GM23338 (cell line): ENCODE data around the gene PLD2. TPM values are rescaled to one million over a fixed set of nuclear protein-coding genes. Genes with fewer than 3 reads are reported as not detected.

Experiments used
- ATAC-seq: fragments of 200-7000 bp; cut with Tn5 transposase; 3 replicates; pipeline ENCODE4 v1.9.1; 2020
- DNase-seq: peaks from one replicate; pipeline ENCODE4 v3.0.0-alpha.2; 2015; ENCODE audit warnings: low spot score
- H2AFZ ChIP-seq: fragments of 200-600 bp; sonication (generic); 2 replicates; pipeline ENCODE4 v1.8.0; 2016; ENCODE audit warnings: antibody characterized with exemption, mild to moderate bottlenecking, moderate library complexity
- H3F3A ChIP-seq: fragments of 200-600 bp; sonication (generic); replicated peaks from 2 replicates; pipeline ENCODE4 v1.8.0; 2017; ENCODE audit warnings: antibody characterized with exemption, mixed run types, low read depth
- H3K27ac ChIP-seq: fragments of 200-600 bp; sonication (generic); 2 replicates; pipeline ENCODE4 v1.6.1; 2016; ENCODE audit warnings: low read depth
- H3K27me3 ChIP-seq: fragments of 200-600 bp; sonication (generic); 2 replicates; pipeline ENCODE4 v1.8.0; 2016; ENCODE audit warnings: mild to moderate bottlenecking, mixed run types, moderate library complexity; ENCODE audit not compliant: insufficient read depth
- H3K36me3 ChIP-seq: fragments of 200-600 bp; sonication (generic); 2 replicates; pipeline ENCODE4 v1.8.0; 2016; ENCODE audit warnings: mild to moderate bottlenecking; ENCODE audit not compliant: insufficient read depth
- H3K4me1 ChIP-seq: fragments of 200-600 bp; sonication (generic); 2 replicates; pipeline ENCODE4 v1.8.0; 2016; ENCODE audit warnings: mild to moderate bottlenecking, moderate library complexity; ENCODE audit not compliant: insufficient read depth
- H3K4me2 ChIP-seq: fragments of 200-600 bp; sonication (generic); 2 replicates; pipeline ENCODE4 v1.7.1; 2017; ENCODE audit warnings: mixed run types
- H3K4me3 ChIP-seq: fragments of 200-600 bp; sonication (generic); 2 replicates; pipeline ENCODE4 v1.6.1; 2016; ENCODE audit warnings: mixed run types
- H3K79me2 ChIP-seq: fragments of 200-600 bp; sonication (generic); replicated peaks from 2 replicates; pipeline ENCODE4 v1.8.0; 2017; ENCODE audit warnings: mild to moderate bottlenecking; ENCODE audit not compliant: insufficient read depth
- H3K9me2 ChIP-seq: fragments of 200-600 bp; sonication (generic); 2 replicates; pipeline ENCODE4 v1.8.0; 2017; ENCODE audit not compliant: insufficient read depth
- H4K20me1 ChIP-seq: fragments of 200-600 bp; sonication (generic); replicated peaks from 2 replicates; pipeline ENCODE4 v1.8.0; 2017; ENCODE audit warnings: mild to moderate bottlenecking; ENCODE audit not compliant: insufficient read depth
- H3K27ac Mint-ChIP-seq: 2 replicates; pipeline ENCODE4 v1.8.0; 2020; ENCODE audit warnings: inconsistent platforms, mild to moderate bottlenecking, moderate library complexity, mixed read lengths
- H3K27me3 Mint-ChIP-seq: 3 replicates; pipeline ENCODE4 v1.8.0; 2022; ENCODE audit warnings: low read depth, mild to moderate bottlenecking, moderate library complexity, mixed read lengths, inconsistent platforms; ENCODE audit not compliant: insufficient read depth, poor library complexity
- H3K36me3 Mint-ChIP-seq: 3 replicates; pipeline ENCODE4 v1.8.0; 2021; ENCODE audit warnings: low read depth, mild to moderate bottlenecking, inconsistent platforms, moderate library complexity, mixed read lengths
- H3K4me1 Mint-ChIP-seq: 3 replicates; pipeline ENCODE4 v1.8.0; 2020; ENCODE audit warnings: mild to moderate bottlenecking, inconsistent platforms, mixed read lengths
- H3K4me3 Mint-ChIP-seq: 3 replicates; pipeline ENCODE4 v1.8.0; 2021; ENCODE audit warnings: moderate library complexity, mild to moderate bottlenecking, inconsistent platforms, mixed read lengths
- H3K9me3 Mint-ChIP-seq: 3 replicates; pipeline ENCODE4 v1.8.0; 2020; ENCODE audit warnings: moderate library complexity, mild to moderate bottlenecking, inconsistent platforms, mixed read lengths
- CREB1 ChIP-seq: fragments of 250-450 bp; sonication (Bioruptor Pico); IDR thresholded peaks from 2 replicates; pipeline ENCODE4 v1.5.0; 2020; ENCODE audit warnings: low read depth, mild to moderate bottlenecking, moderate library complexity
- EZH2 ChIP-seq: fragments of 200-600 bp; sonication (generic); IDR thresholded peaks from one replicate; pipeline ENCODE4 v1.8.0; 2017; ENCODE audit warnings: antibody characterized with exemption, mild to moderate bottlenecking, low read depth; ENCODE audit not compliant: unreplicated experiment
- EZH2phosphoT487 ChIP-seq: fragments of 200-600 bp; sonication (generic); IDR thresholded peaks from one replicate; pipeline ENCODE4 v1.8.1; 2018; ENCODE audit warnings: antibody characterized with exemption; ENCODE audit not compliant: unreplicated experiment
- JUNB ChIP-seq: IDR thresholded peaks from one replicate; pipeline ENCODE4 v1.6.1; 2016; ENCODE audit warnings: antibody characterized with exemption; ENCODE audit not compliant: unreplicated experiment
- NANOG ChIP-seq: IDR thresholded peaks from 2 replicates; pipeline ENCODE4 v1.6.1; 2016; ENCODE audit warnings: antibody characterized with exemption, borderline replicate concordance
- POLR2AphosphoS5 ChIP-seq: IDR thresholded peaks from 2 replicates; pipeline ENCODE4 v1.6.1; 2016; ENCODE audit warnings: antibody characterized with exemption, low read depth
- STAT1 ChIP-seq: IDR thresholded peaks from one replicate; pipeline ENCODE4 v1.6.1; 2016; ENCODE audit warnings: antibody characterized with exemption; ENCODE audit not compliant: unreplicated experiment
- ZNF114 ChIP-seq: fragments of 250-450 bp; sonication (Bioruptor Pico); IDR thresholded peaks from 2 replicates; pipeline ENCODE4 v1.5.0; 2020; ENCODE audit warnings: mild to moderate bottlenecking, moderate library complexity
- ZNF331 ChIP-seq: fragments of 250-450 bp; sonication (Bioruptor Pico); IDR thresholded peaks from 2 replicates; pipeline ENCODE4 v1.5.0; 2020; ENCODE audit warnings: low read depth, mild to moderate bottlenecking, moderate library complexity
- polyA plus RNA-seq: library from polyadenylated mRNA; unstranded; fragments of >200 nt; fragmentation: Nextera tagmentation; extraction: Ambion mirVana; gene quantifications from 2 replicates; pipeline ENCODE4 v1.2.1, GENCODE V29; 2016
- total RNA-seq: library from RNA; depleted of rRNA; stranded (reverse); fragments of >200 nt; shearing (Covaris generic); gene quantifications from 2 replicates; pipeline ENCODE4 v1.2.3, GENCODE V29; 2014
- TF ChIP-seq, protein P1 (sequence below): fragments of 250-450 bp; sonication (Bioruptor Pico); IDR thresholded peaks from 2 replicates; pipeline ENCODE4 v1.5.0; 2020; ENCODE audit warnings: mild to moderate bottlenecking, moderate library complexity
- TF ChIP-seq, protein P2 (sequence below), 2 experiments: fragments of 200-600 bp in 1 of 2; sonication (generic) in 1 of 2; conservative IDR thresholded peaks; 2 replicates each; pipeline versions ENCODE4 v1.5.1 to v1.6.1; 2016 to 2017; ENCODE audit warnings: antibody characterized with exemption in 2 of 2, low read depth in 2 of 2, mild to moderate bottlenecking in 2 of 2, moderate library complexity in 1 of 2
- TF ChIP-seq, protein P3 (sequence below): IDR thresholded peaks from 2 replicates; pipeline ENCODE4 v1.6.1; 2016; ENCODE audit warnings: antibody characterized with exemption
- TF ChIP-seq, protein P4 (sequence below): IDR thresholded peaks from one replicate; pipeline ENCODE4 v1.6.1; 2018; ENCODE audit warnings: antibody characterized with exemption; ENCODE audit not compliant: unreplicated experiment

The PLD2 gene
- total and polyA plus RNA-seq, 2 experiments from 2014 or later: 20.2 to 55.9 TPM

DNA sequence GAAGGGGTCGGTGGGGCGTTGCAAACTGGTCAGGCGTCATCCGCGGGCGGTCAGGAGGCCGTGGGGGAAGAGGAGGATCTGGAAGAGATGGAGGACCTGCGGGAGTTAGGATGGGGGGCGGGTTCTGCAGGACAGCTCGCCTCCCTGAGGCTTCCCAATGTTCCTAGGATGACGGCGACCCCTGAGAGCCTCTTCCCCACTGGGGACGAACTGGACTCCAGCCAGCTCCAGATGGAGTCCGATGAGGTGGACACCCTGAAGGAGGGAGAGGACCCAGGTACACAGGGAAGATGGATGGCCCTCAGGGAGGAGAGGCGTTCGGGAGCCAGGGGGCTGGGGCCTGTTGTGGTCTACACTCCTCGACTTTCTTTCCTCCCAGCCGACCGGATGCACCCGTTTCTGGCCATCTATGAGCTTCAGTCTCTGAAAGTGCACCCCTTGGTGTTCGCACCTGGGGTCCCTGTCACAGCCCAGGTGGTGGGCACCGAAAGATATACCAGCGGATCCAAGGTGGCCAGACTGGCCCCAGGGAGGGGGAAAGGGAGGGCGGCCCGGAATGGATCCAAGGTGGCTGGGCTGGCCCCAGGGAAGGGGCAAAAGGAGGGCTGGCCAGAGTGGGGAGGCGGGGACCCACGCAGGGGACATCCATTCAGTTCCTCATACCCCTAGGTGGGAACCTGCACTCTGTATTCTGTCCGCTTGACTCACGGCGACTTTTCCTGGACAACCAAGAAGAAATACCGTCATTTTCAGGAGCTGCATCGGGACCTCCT is 839 bp downstream of the PLD2 start:
- H3K4me3 Mint-ChIP-seq: peak overlapping the region; percentile 91
- H3K4me3 ChIP-seq: peak overlapping the region; percentile 77
- H3K4me1 ChIP-seq: peaks cover 6% of the 10 kb centered on the region
- ATAC-seq (peak; percentile 9), DNase-seq (no peak)
- H3K9me2 ChIP-seq: no peaks in the 10 kb centered on the region
- no peaks in the 10 kb centered on the region for H3K27me3 ChIP-seq
- H4K20me1 ChIP-seq: no peaks in the 10 kb centered on the region; the same call in 1 of the 2 replicates
- H3K79me2 ChIP-seq: no peaks in the 10 kb centered on the region
- H3K27me3 Mint-ChIP-seq: peaks cover 19% of the 10 kb centered on the region
- no peak overlapping the region for H2AFZ ChIP-seq
- peak overlapping the region; percentile 80; the same call in 1 of the 2 replicates for H3K27ac Mint-ChIP-seq
- H3K4me1 Mint-ChIP-seq: peaks cover 8% of the 10 kb centered on the region; the same call in 2 of the 3 replicates
- H3K9me3 Mint-ChIP-seq: peaks cover 3% of the 10 kb centered on the region; the same call in 2 of the 3 replicates
- no peak overlapping the region for H3K27ac ChIP-seq
- no peaks in the 10 kb centered on the region for H3F3A ChIP-seq
- TF ChIP-seq EZH2phosphoT487 (no peak), JUNB (no peak), CREB1 (no peak), STAT1 (no peak), NANOG (no peak), EZH2 (no peak), ZNF331 (CRISPR knock-in tag) (no peak), POLR2AphosphoS5 (no peak), ZNF114 (no peak)
- TF ChIP-seq, protein P1, sequence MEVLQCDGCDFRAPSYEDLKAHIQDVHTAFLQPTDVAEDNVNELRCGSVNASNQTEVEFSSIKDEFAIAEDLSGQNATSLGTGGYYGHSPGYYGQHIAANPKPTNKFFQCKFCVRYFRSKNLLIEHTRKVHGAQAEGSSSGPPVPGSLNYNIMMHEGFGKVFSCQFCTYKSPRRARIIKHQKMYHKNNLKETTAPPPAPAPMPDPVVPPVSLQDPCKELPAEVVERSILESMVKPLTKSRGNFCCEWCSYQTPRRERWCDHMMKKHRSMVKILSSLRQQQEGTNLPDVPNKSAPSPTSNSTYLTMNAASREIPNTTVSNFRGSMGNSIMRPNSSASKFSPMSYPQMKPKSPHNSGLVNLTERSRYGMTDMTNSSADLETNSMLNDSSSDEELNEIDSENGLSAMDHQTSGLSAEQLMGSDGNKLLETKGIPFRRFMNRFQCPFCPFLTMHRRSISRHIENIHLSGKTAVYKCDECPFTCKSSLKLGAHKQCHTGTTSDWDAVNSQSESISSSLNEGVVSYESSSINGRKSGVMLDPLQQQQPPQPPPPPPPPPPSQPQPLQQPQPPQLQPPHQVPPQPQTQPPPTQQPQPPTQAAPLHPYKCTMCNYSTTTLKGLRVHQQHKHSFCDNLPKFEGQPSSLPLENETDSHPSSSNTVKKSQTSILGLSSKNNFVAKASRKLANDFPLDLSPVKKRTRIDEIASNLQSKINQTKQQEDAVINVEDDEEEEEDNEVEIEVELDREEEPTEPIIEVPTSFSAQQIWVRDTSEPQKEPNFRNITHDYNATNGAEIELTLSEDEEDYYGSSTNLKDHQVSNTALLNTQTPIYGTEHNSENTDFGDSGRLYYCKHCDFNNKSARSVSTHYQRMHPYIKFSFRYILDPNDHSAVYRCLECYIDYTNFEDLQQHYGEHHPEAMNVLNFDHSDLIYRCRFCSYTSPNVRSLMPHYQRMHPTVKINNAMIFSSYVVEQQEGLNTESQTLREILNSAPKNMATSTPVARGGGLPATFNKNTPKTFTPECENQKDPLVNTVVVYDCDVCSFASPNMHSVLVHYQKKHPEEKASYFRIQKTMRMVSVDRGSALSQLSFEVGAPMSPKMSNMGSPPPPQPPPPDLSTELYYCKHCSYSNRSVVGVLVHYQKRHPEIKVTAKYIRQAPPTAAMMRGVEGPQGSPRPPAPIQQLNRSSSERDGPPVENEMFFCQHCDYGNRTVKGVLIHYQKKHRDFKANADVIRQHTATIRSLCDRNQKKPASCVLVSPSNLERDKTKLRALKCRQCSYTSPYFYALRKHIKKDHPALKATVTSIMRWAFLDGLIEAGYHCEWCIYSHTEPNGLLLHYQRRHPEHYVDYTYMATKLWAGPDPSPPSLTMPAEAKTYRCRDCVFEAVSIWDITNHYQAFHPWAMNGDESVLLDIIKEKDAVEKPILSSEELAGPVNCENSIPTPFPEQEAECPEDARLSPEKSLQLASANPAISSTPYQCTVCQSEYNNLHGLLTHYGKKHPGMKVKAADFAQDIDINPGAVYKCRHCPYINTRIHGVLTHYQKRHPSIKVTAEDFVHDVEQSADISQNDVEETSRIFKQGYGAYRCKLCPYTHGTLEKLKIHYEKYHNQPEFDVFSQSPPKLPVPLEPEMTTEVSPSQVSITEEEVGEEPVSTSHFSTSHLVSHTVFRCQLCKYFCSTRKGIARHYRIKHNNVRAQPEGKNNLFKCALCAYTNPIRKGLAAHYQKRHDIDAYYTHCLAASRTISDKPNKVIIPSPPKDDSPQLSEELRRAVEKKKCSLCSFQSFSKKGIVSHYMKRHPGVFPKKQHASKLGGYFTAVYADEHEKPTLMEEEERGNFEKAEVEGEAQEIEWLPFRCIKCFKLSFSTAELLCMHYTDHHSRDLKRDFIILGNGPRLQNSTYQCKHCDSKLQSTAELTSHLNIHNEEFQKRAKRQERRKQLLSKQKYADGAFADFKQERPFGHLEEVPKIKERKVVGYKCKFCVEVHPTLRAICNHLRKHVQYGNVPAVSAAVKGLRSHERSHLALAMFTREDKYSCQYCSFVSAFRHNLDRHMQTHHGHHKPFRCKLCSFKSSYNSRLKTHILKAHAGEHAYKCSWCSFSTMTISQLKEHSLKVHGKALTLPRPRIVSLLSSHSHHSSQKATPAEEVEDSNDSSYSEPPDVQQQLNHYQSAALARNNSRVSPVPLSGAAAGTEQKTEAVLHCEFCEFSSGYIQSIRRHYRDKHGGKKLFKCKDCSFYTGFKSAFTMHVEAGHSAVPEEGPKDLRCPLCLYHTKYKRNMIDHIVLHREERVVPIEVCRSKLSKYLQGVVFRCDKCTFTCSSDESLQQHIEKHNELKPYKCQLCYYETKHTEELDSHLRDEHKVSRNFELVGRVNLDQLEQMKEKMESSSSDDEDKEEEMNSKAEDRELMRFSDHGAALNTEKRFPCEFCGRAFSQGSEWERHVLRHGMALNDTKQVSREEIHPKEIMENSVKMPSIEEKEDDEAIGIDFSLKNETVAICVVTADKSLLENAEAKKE: no peak
- TF ChIP-seq, protein P2, sequence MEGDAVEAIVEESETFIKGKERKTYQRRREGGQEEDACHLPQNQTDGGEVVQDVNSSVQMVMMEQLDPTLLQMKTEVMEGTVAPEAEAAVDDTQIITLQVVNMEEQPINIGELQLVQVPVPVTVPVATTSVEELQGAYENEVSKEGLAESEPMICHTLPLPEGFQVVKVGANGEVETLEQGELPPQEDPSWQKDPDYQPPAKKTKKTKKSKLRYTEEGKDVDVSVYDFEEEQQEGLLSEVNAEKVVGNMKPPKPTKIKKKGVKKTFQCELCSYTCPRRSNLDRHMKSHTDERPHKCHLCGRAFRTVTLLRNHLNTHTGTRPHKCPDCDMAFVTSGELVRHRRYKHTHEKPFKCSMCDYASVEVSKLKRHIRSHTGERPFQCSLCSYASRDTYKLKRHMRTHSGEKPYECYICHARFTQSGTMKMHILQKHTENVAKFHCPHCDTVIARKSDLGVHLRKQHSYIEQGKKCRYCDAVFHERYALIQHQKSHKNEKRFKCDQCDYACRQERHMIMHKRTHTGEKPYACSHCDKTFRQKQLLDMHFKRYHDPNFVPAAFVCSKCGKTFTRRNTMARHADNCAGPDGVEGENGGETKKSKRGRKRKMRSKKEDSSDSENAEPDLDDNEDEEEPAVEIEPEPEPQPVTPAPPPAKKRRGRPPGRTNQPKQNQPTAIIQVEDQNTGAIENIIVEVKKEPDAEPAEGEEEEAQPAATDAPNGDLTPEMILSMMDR (conservative IDR thresholded peaks at IDR 0.05; ENCODE audit: low read depth in 2 of 2): no peak
- TF ChIP-seq, protein P3, sequence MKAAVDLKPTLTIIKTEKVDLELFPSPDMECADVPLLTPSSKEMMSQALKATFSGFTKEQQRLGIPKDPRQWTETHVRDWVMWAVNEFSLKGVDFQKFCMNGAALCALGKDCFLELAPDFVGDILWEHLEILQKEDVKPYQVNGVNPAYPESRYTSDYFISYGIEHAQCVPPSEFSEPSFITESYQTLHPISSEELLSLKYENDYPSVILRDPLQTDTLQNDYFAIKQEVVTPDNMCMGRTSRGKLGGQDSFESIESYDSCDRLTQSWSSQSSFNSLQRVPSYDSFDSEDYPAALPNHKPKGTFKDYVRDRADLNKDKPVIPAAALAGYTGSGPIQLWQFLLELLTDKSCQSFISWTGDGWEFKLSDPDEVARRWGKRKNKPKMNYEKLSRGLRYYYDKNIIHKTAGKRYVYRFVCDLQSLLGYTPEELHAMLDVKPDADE: no peak
- TF ChIP-seq, protein P4, sequence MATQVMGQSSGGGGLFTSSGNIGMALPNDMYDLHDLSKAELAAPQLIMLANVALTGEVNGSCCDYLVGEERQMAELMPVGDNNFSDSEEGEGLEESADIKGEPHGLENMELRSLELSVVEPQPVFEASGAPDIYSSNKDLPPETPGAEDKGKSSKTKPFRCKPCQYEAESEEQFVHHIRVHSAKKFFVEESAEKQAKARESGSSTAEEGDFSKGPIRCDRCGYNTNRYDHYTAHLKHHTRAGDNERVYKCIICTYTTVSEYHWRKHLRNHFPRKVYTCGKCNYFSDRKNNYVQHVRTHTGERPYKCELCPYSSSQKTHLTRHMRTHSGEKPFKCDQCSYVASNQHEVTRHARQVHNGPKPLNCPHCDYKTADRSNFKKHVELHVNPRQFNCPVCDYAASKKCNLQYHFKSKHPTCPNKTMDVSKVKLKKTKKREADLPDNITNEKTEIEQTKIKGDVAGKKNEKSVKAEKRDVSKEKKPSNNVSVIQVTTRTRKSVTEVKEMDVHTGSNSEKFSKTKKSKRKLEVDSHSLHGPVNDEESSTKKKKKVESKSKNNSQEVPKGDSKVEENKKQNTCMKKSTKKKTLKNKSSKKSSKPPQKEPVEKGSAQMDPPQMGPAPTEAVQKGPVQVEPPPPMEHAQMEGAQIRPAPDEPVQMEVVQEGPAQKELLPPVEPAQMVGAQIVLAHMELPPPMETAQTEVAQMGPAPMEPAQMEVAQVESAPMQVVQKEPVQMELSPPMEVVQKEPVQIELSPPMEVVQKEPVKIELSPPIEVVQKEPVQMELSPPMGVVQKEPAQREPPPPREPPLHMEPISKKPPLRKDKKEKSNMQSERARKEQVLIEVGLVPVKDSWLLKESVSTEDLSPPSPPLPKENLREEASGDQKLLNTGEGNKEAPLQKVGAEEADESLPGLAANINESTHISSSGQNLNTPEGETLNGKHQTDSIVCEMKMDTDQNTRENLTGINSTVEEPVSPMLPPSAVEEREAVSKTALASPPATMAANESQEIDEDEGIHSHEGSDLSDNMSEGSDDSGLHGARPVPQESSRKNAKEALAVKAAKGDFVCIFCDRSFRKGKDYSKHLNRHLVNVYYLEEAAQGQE: no peak
- peak overlapping the region; percentile 78 for H3K4me2 ChIP-seq
- peaks cover 21% of the 10 kb centered on the region for H3K36me3 Mint-ChIP-seq
- H3K36me3 ChIP-seq: peaks cover 14% of the 10 kb centered on the region
